ENCODE data around the gene UGGT2. TPM values are rescaled to one million over a fixed set of nuclear protein-coding genes. Genes with fewer than 3 reads are reported as not detected.

UGGT2 gene
- total and polyA plus RNA-seq, 8 donors: 24.1 to 50.0 (median 43.3) TPM

- Histone ChIP-seq H3K4me1 (peaks cover 0 to 5% of the 10 kb centered on the region in 2 donors), H3K9me3 (no peaks in the 10 kb centered on the region), H3K27ac (no peak overlapping the region), H3K36me3 (peaks cover 0 to 9% of the 10 kb centered on the region in 2 donors), H3K27me3 (no peaks in the 10 kb centered on the region), H3K4me3 (no peak overlapping the region)
- DNase-seq: no peak
- intact Hi-C loops (cut with DNase I): no loop called here
- peak; percentile 21 for ATAC-seq
- TF ChIP-seq CTCF (IDR thresholded peaks at IDR 0.05): no peak
Observed at GRCh38 chr13:95754069-95754468, 299.1 kb downstream of the UGGT2 start.

- intact Hi-C loops (cut with DNase I): no loop called here
- ATAC-seq (no peak), DNase-seq (no peak)
- Histone ChIP-seq H3K9me3 (no peaks in the 10 kb centered on the region), H3K36me3 (peaks cover 0 to 2% of the 10 kb centered on the region in 2 donors), H3K27ac (no peak overlapping the region), H3K4me1 (peaks cover 0 to 5% of the 10 kb centered on the region in 2 donors), H3K27me3 (no peaks in the 10 kb centered on the region), H3K4me3 (no peak overlapping the region)
- no peak for TF ChIP-seq CTCF (IDR thresholded peaks at IDR 0.05)
Observed at GRCh38 chr13:95752677-95753076, 300.5 kb downstream of the UGGT2 start.

Other genes with a start within 250 kb of the UGGT2 start
- gene HS6ST3, start 36.7 kb upstream of the UGGT2 start, total RNA-seq: under 1 TPM; 0.03 to 0.15 TPM
- under 1 TPM; 0.04 to 0.14 (median 0.10) TPM for gene HS6ST3, start 36.7 kb upstream of the UGGT2 start, polyA plus RNA-seq (ENCODE audit: insufficient read length in 6 of 6)